DMS153 (cell line): ENCODE results near the gene PIK3R4.

Experiments used
- DNase-seq: peaks from one replicate; lab custom pipeline; 2025; lab: John Stamatoyannopoulos, UW

The PIK3R4 gene

GRCh38 chr3:130746246-130747039 is at the start of gene PIK3R4:
Gene PIK3R4 (minus strand): TSS chr3:130746829. CDS start chr3:130745218, 1,611 bp downstream.
- peak; percentile 97 for DNase-seq

GRCh38 chr3:130795396-130795795 is 48.8 kb upstream of the PIK3R4 start:
- DNase-seq = no peak

- no peak for DNase-seq
Observed at GRCh38 chr3:130792246-130792645, 45.6 kb upstream of the PIK3R4 start.

- no peak for DNase-seq
Observed at GRCh38 chr3:130789782-130790322, 43.2 kb upstream of the PIK3R4 start.

GRCh38 chr3:130787422-130788068 is 40.9 kb upstream of the PIK3R4 start:
- DNase-seq = peak; percentile 32

- DNase-seq = no peak
Observed at GRCh38 chr3:130786306-130786705, 39.7 kb upstream of the PIK3R4 start.

- DNase-seq = peak; percentile 50
Observed at GRCh38 chr3:130783629-130784028, 37.0 kb upstream of the PIK3R4 start.

- DNase-seq = no peak
Observed at GRCh38 chr3:130779486-130779885, 32.9 kb upstream of the PIK3R4 start.

GRCh38 chr3:130779031-130779430 is 32.4 kb upstream of the PIK3R4 start:
- DNase-seq = no peak

GRCh38 chr3:130773366-130773765 is 26.7 kb upstream of the PIK3R4 start:
- DNase-seq = no peak

GRCh38 chr3:130772129-130772528 is 25.5 kb upstream of the PIK3R4 start:
- DNase-seq = no peak

- DNase-seq = no peak
Observed at GRCh38 chr3:130770644-130771043, 24.0 kb upstream of the PIK3R4 start.

- no peak for DNase-seq
Observed at GRCh38 chr3:130761730-130762311, 15.2 kb upstream of the PIK3R4 start.

GRCh38 chr3:130760922-130761321 is 14.3 kb upstream of the PIK3R4 start:
- no peak for DNase-seq

GRCh38 chr3:130759692-130760338 is 13.2 kb upstream of the PIK3R4 start:
- DNase-seq = peak; percentile 28

- no peak for DNase-seq
Observed at GRCh38 chr3:130758624-130759369, 12.2 kb upstream of the PIK3R4 start.

- DNase-seq = no peak
Observed at GRCh38 chr3:130757611-130758150, 11.1 kb upstream of the PIK3R4 start.

- DNase-seq = no peak
Observed at GRCh38 chr3:130755666-130756065, 9.0 kb upstream of the PIK3R4 start.

- no peak for DNase-seq
Observed at GRCh38 chr3:130748981-130749380, 2.4 kb upstream of the PIK3R4 start.

GRCh38 chr3:130748467-130748861 is 1.8 kb upstream of the PIK3R4 start:
- DNase-seq = no peak

- DNase-seq = no peak
Observed at GRCh38 chr3:130743354-130743753, 3.3 kb downstream of the PIK3R4 start.
